Caco-2 (cell line): ENCODE measurements around the gene IGF1. TPM values are rescaled to one million over a fixed set of nuclear protein-coding genes. Genes with fewer than 3 reads are reported as not detected.

ENCODE experiments used
- BruUV-seq: library from RNA; stranded (reverse); fragments of 400-500 nt; replicated peaks from 2 replicates; lab custom pipeline; 2021; lab: Mats Ljungman, UMichigan
- CTCF ChIA-PET: fragments of 300-600 bp; sonication (Branson Sonifier 250); formaldehyde crosslinking; loops from one replicate; lab custom pipeline; 2022; ENCODE audit warnings: antibody characterized with exemption; lab: Charles Lee
- POLR2A ChIA-PET: fragments of 300-600 bp; sonication (Branson Sonifier 250); formaldehyde crosslinking; loops from one replicate; lab custom pipeline; 2022; ENCODE audit warnings: antibody characterized with exemption; lab: Charles Lee
- DNase-seq, 2 experiments: peaks; one replicate each; pipeline versions ENCODE4 v3.0.0 to v3.0.0-alpha.2; 2020 to 2022
- H3K27me3 ChIP-seq: replicated peaks from 2 replicates; pipeline ENCODE4 v1.6.0; 2011; ENCODE audit warnings: low read length; ENCODE audit not compliant: control insufficient read depth, insufficient read depth
- H3K36me3 ChIP-seq: 2 replicates; pipeline ENCODE4 v1.5.1; 2011; ENCODE audit warnings: low read length; ENCODE audit not compliant: control insufficient read depth, insufficient read depth
- H3K4me1 ChIP-seq: fragments of 250-450 bp; sonication (Bioruptor Pico); 2 replicates; pipeline ENCODE4 v1.5.1; 2020; ENCODE audit warnings: mild to moderate bottlenecking
- H3K4me3 ChIP-seq: 2 replicates; pipeline ENCODE4 v1.5.1; 2011; ENCODE audit warnings: low read depth, mild to moderate bottlenecking, control low read depth, low read length
- H3K9me3 ChIP-seq: fragments of 250-450 bp; sonication (Bioruptor Pico); 2 replicates; pipeline ENCODE4 v1.5.1; 2020; ENCODE audit warnings: mild to moderate bottlenecking, moderate library complexity
- H3K27ac Mint-ChIP-seq: one replicate; pipeline ENCODE4 v1.8.0; 2022; ENCODE audit warnings: mixed read lengths; ENCODE audit not compliant: unreplicated experiment
- H3K27me3 Mint-ChIP-seq: one replicate; pipeline ENCODE4 v1.8.0; 2022; ENCODE audit warnings: mixed read lengths; ENCODE audit not compliant: insufficient read depth, unreplicated experiment
- H3K36me3 Mint-ChIP-seq: one replicate; pipeline ENCODE4 v1.8.0; 2022; ENCODE audit warnings: mild to moderate bottlenecking, mixed read lengths; ENCODE audit not compliant: insufficient read depth, unreplicated experiment
- H3K4me1 Mint-ChIP-seq: one replicate; pipeline ENCODE4 v1.8.0; 2022; ENCODE audit warnings: low read depth, mixed read lengths; ENCODE audit not compliant: unreplicated experiment
- H3K4me3 Mint-ChIP-seq: one replicate; pipeline ENCODE4 v1.8.0; 2022; ENCODE audit warnings: mild to moderate bottlenecking, moderate library complexity, mixed read lengths; ENCODE audit not compliant: unreplicated experiment
- H3K9me3 Mint-ChIP-seq: one replicate; pipeline ENCODE4 v1.8.0; 2022; ENCODE audit warnings: mixed read lengths; ENCODE audit not compliant: unreplicated experiment
- intact Hi-C: fragments of 100-400 bp; cut with micrococcal nuclease; formaldehyde crosslinking; loops from one replicate; pipeline ENCODE4 v1.10.0; 2022; ENCODE audit not compliant: unreplicated experiment
- total RNA-seq: library from RNA; stranded (reverse); gene quantifications from 2 replicates; pipeline ENCODE4 v1.2.3, GENCODE V29; 2022
- TF ChIP-seq, protein P1 (sequence below), 2 experiments: fragments of 200-600 bp in 1 of 2; IDR thresholded peaks; 1 replicate in 1 of 2; 2 replicates in 1 of 2; pipeline versions ENCODE4 v1.5.1 to v1.8.0; 2011 to 2022; ENCODE audit warnings: antibody characterized with exemption in 1 of 2, control low read depth in 1 of 2, inconsistent platforms in 1 of 2, low read depth in 1 of 2, low read length in 1 of 2, mild to moderate bottlenecking in 1 of 2, moderate library complexity in 1 of 2; ENCODE audit not compliant: insufficient read depth in 1 of 2, severe bottlenecking in 1 of 2, unreplicated experiment in 1 of 2

The IGF1 gene
- total RNA-seq, 1 experiment from 2014 or later, result 2.3 TPM

- CTCF ChIA-PET, result no interaction called here
These were observed 58.4 kb downstream of the IGF1 start for GRCh38 chr12:102421802-102422583.

DNA sequence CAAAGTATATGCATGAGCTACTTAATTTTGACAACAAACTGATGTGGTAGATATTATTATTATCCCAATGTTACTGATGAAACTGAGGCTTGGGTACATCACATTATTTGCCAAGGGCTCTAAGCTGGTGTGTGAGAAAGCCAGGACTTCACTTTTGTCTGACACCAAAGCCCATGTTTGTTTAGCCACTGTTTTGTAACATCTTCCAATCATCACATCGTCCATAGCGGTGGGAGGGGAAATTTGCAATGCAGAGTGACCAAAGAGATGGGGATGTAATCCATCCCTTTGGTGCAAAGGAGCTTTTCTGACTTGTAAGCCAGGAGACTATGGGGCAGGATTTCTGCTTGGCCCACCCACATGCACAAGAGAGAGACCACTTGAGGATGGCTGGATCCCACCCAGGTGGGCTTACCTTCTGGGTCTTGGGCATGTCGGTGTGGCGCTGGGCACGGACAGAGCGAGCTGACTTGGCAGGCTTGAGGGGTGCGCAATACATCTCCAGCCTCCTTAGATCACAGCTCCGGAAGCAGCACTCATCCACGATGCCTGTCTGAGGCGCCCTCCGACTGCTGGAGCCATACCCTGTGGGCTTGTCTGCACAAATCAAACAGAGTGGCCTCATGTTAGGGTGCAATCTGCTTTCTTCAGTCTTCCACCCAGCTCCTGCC is 61.1 kb downstream of the IGF1 start:
- Histone ChIP-seq H3K27me3 (no peaks in the 10 kb centered on the region), H3K36me3 (no peaks in the 10 kb centered on the region), H3K4me1 (no peaks in the 10 kb centered on the region; the same call in 1 of the 2 replicates), H3K4me3 (no peak overlapping the region), H3K9me3 (no peaks in the 10 kb centered on the region)
- no TSS peak for BruUV-seq
- no peak overlapping the region for H3K4me3 Mint-ChIP-seq
- intact Hi-C loops, result no loop called here
- no peak for DNase-seq
- ChIA-PET POLR2A (no interaction called here), CTCF (no interaction called here)
- peaks cover 14% of the 10 kb centered on the region for H3K4me1 Mint-ChIP-seq
- no peaks in the 10 kb centered on the region for H3K36me3 Mint-ChIP-seq
- no peaks in the 10 kb centered on the region for H3K27me3 Mint-ChIP-seq
- peaks cover 12% of the 10 kb centered on the region for H3K9me3 Mint-ChIP-seq
- TF ChIP-seq, protein P1, sequence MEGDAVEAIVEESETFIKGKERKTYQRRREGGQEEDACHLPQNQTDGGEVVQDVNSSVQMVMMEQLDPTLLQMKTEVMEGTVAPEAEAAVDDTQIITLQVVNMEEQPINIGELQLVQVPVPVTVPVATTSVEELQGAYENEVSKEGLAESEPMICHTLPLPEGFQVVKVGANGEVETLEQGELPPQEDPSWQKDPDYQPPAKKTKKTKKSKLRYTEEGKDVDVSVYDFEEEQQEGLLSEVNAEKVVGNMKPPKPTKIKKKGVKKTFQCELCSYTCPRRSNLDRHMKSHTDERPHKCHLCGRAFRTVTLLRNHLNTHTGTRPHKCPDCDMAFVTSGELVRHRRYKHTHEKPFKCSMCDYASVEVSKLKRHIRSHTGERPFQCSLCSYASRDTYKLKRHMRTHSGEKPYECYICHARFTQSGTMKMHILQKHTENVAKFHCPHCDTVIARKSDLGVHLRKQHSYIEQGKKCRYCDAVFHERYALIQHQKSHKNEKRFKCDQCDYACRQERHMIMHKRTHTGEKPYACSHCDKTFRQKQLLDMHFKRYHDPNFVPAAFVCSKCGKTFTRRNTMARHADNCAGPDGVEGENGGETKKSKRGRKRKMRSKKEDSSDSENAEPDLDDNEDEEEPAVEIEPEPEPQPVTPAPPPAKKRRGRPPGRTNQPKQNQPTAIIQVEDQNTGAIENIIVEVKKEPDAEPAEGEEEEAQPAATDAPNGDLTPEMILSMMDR (IDR thresholded peaks at IDR 0.05; ENCODE audit: insufficient read depth in 1 of 2, low read depth in 1 of 2, low read length in 1 of 2, severe bottlenecking in 1 of 2, unreplicated experiment in 1 of 2), result no peak
- H3K27ac Mint-ChIP-seq, result no peak overlapping the region

More at GRCh38 chr12:102421802-102422583, 58.4 kb downstream of the IGF1 start:
- H3K9me3 Mint-ChIP-seq, result peaks cover 12% of the 10 kb centered on the region
- no TSS peak for BruUV-seq
- intact Hi-C loops, result no loop called here
- no peaks in the 10 kb centered on the region for H3K36me3 ChIP-seq
- H3K27ac Mint-ChIP-seq, result no peak overlapping the region
- H3K4me3 Mint-ChIP-seq, result no peak overlapping the region
- H3K9me3 ChIP-seq, result no peaks in the 10 kb centered on the region
- DNase-seq, result no peak
- H3K27me3 Mint-ChIP-seq, result no peaks in the 10 kb centered on the region
- H3K4me3 ChIP-seq, result no peak overlapping the region
- peaks cover 8% of the 10 kb centered on the region for H3K4me1 Mint-ChIP-seq
- H3K4me1 ChIP-seq, result no peaks in the 10 kb centered on the region; the same call in 1 of the 2 replicates
- POLR2A ChIA-PET, result no interaction called here
- no peaks in the 10 kb centered on the region for H3K27me3 ChIP-seq
- TF ChIP-seq, protein P1 (IDR thresholded peaks at IDR 0.05; ENCODE audit: insufficient read depth in 1 of 2, low read depth in 1 of 2, low read length in 1 of 2, severe bottlenecking in 1 of 2, unreplicated experiment in 1 of 2), result no peak
- no peaks in the 10 kb centered on the region for H3K36me3 Mint-ChIP-seq

DNA sequence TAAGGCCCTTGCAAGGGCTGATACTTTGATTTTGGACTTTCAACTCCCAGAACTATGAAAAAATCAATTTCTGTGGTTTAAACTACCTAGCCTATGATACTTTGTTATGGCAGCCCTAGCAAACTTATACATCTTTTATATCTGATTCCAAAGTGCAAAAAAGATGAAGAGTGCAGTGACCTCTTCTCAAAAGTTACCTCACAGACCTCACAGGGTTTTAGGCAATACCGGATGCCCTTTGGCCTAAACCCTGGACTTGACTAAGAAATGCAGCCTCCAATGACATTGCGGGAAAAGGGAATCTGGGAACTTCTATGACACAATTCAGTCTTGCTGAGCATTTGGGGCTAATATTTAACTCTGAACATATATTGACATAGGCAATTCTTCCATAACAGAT is 63.3 kb downstream of the IGF1 start:
- no peaks in the 10 kb centered on the region for H3K27me3 ChIP-seq
- no peaks in the 10 kb centered on the region for H3K36me3 ChIP-seq
- no peaks in the 10 kb centered on the region for H3K9me3 ChIP-seq
- H3K36me3 Mint-ChIP-seq, result no peaks in the 10 kb centered on the region
- H3K4me3 ChIP-seq, result no peak overlapping the region
- no peak overlapping the region for H3K27ac Mint-ChIP-seq
- ChIA-PET CTCF (no interaction called here), POLR2A (no interaction called here)
- intact Hi-C loops, result no loop called here
- H3K9me3 Mint-ChIP-seq, result peaks cover 12% of the 10 kb centered on the region
- TF ChIP-seq, protein P1 (IDR thresholded peaks at IDR 0.05; ENCODE audit: insufficient read depth in 1 of 2, low read depth in 1 of 2, low read length in 1 of 2, severe bottlenecking in 1 of 2, unreplicated experiment in 1 of 2), result no peak
- no peaks in the 10 kb centered on the region; the same call in 1 of the 2 replicates for H3K4me1 ChIP-seq
- no peak overlapping the region for H3K4me3 Mint-ChIP-seq
- BruUV-seq, result no TSS peak
- H3K27me3 Mint-ChIP-seq, result no peaks in the 10 kb centered on the region
- peak; percentile 19 to 35 for DNase-seq
- peaks cover 14% of the 10 kb centered on the region for H3K4me1 Mint-ChIP-seq
